B cell (primary cell): ENCODE data around the gene TEAD3. TPM values are rescaled to one million over a fixed set of nuclear protein-coding genes. Genes with fewer than 3 reads are reported as not detected.

ENCODE experiments used
- ATAC-seq: fragments of 200-7000 bp; cut with Tn5 transposase; one replicate; pipeline ENCODE4 v1.10.0; 2021; ENCODE audit warnings: low read depth, mild to moderate bottlenecking, moderate number of reproducible peaks, moderate library complexity
- CTCF ChIA-PET: fragments of 350-600 bp; sonication (Branson Sonifier 250); formaldehyde crosslinking; loops from one replicate; lab custom pipeline; 2021; ENCODE audit warnings: antibody characterized with exemption, inconsistent platforms; lab: Charles Lee
- POLR2A ChIA-PET: fragments of 350-600 bp; sonication (Branson Sonifier 250); formaldehyde crosslinking; loops from one replicate; lab custom pipeline; 2021; ENCODE audit warnings: antibody characterized with exemption; lab: Charles Lee
- DNase-seq: peaks from one replicate; pipeline ENCODE4 v3.0.0; 2013
- H2AFZ ChIP-seq: 2 replicates; pipeline ENCODE4 v1.6.1; 2012; ENCODE audit warnings: mild to moderate bottlenecking, low read depth, low read length; ENCODE audit not compliant: insufficient read depth, poor library complexity, severe bottlenecking
- H3K27ac ChIP-seq, 2 donors: 1 replicate in 1 of 2; 2 replicates in 1 of 2; pipeline ENCODE4 v1.5.1; 2012 to 2013; ENCODE audit warnings: low read length in 2 of 2, mild to moderate bottlenecking in 2 of 2, moderate library complexity in 1 of 2
- H3K27me3 ChIP-seq, 4 experiments: fragments of 200-600 bp in 1 of 4; sonication (generic) in 1 of 4; replicated peaks in 1 of 4; 1 replicate in 2 of 4; 2 replicates in 2 of 4; pipeline versions ENCODE4 v1.6.1 to v1.7.0; 2013 to 2016; ENCODE audit warnings: low read length in 3 of 4, mild to moderate bottlenecking in 2 of 4, mixed read lengths in 1 of 4, moderate library complexity in 1 of 4; ENCODE audit not compliant: insufficient read depth in 4 of 4, control insufficient read depth in 3 of 4; ENCODE audit errors: control extremely low read depth in 1 of 4
- H3K36me3 ChIP-seq, 2 experiments: replicated peaks in 1 of 2; 1 replicate in 1 of 2; 2 replicates in 1 of 2; pipeline versions ENCODE4 v1.6.1 to v1.7.1; 2013; ENCODE audit warnings: low read length in 1 of 2; ENCODE audit not compliant: insufficient read depth in 2 of 2, control insufficient read depth in 1 of 2; ENCODE audit errors: control extremely low read depth in 1 of 2, extremely low read depth in 1 of 2
- H3K4me1 ChIP-seq, 2 donors: fragments of 200-600 bp in 1 of 2; sonication (generic) in 1 of 2; 1 replicate in 1 of 2; 2 replicates in 1 of 2; pipeline versions ENCODE4 v1.5.1 to v1.6.1; 2013 to 2017; ENCODE audit warnings: low read length in 2 of 2; ENCODE audit not compliant: control insufficient read depth in 2 of 2, insufficient read depth in 2 of 2
- H3K4me2 ChIP-seq: replicated peaks from 2 replicates; pipeline ENCODE3; 2012; ENCODE audit warnings: mild to moderate bottlenecking, low read depth, low read length; ENCODE audit not compliant: poor library complexity, severe bottlenecking
- H3K4me3 ChIP-seq, 5 experiments: fragments of 200-600 bp in 1 of 5; sonication (generic) in 1 of 5; 1 replicate in 3 of 5; 2 replicates in 2 of 5; pipeline versions ENCODE4 v1.5.1 to v1.7.0; 2011 to 2016; ENCODE audit warnings: low read length in 4 of 5, mild to moderate bottlenecking in 4 of 5, low read depth in 2 of 5, control low read depth in 1 of 5, moderate library complexity in 1 of 5; ENCODE audit not compliant: insufficient read depth in 1 of 5; ENCODE audit errors: control extremely low read depth in 1 of 5, extremely low read depth in 1 of 5
- H3K79me2 ChIP-seq: fragments of 200-600 bp; sonication (generic); one replicate; pipeline ENCODE4 v1.6.0; 2016; ENCODE audit warnings: low read length; ENCODE audit not compliant: control insufficient read depth, insufficient read depth
- H3K9ac ChIP-seq: fragments of 200-600 bp; sonication (generic); 2 replicates; pipeline ENCODE4 v1.6.1; 2017; ENCODE audit warnings: mild to moderate bottlenecking, low read length, moderate library complexity
- H3K9me3 ChIP-seq, 3 donors: one replicate each; pipeline versions ENCODE4 v1.6.1 to v1.7.1; 2013; ENCODE audit warnings: low read length in 2 of 3; ENCODE audit not compliant: control insufficient read depth in 2 of 3, insufficient read depth in 1 of 3; ENCODE audit errors: control extremely low read depth in 1 of 3
- H4K20me1 ChIP-seq: 2 replicates; pipeline ENCODE4 v1.6.0; 2012; ENCODE audit warnings: mild to moderate bottlenecking, low read length; ENCODE audit not compliant: insufficient read depth, control insufficient read depth, poor library complexity, severe bottlenecking
- H3K27ac Mint-ChIP-seq: one replicate; pipeline ENCODE4 v1.8.0; 2021; ENCODE audit warnings: mixed read lengths
- H3K27me3 Mint-ChIP-seq: one replicate; pipeline ENCODE4 v1.8.0; 2021; ENCODE audit warnings: mixed read lengths
- H3K4me1 Mint-ChIP-seq: one replicate; pipeline ENCODE4 v1.8.0; 2021; ENCODE audit warnings: mixed read lengths
- H3K4me3 Mint-ChIP-seq: one replicate; pipeline ENCODE4 v1.8.0; 2021; ENCODE audit warnings: mixed read lengths
- H3K9me3 Mint-ChIP-seq: one replicate; pipeline ENCODE4 v1.8.0; 2022; ENCODE audit warnings: mixed read lengths; ENCODE audit not compliant: insufficient read depth
- EZH2 ChIP-seq: IDR thresholded peaks from 2 replicates; pipeline ENCODE4 v1.6.1; 2012; ENCODE audit warnings: borderline replicate concordance, low read depth, mild to moderate bottlenecking, moderate library complexity, low read length; ENCODE audit not compliant: insufficient read depth, poor library complexity, severe bottlenecking
- WGBS: methylation state at CpG from one replicate; pipeline ENCODE4 v1.1.5; 2013; ENCODE audit warnings: missing lambda C conversion rate; ENCODE audit not compliant: insufficient coverage; 5-methylcytosine and 5-hydroxymethylcytosine counted together
- intact Hi-C: fragments of 100-400 bp; cut with micrococcal nuclease; formaldehyde crosslinking; loops from one replicate; pipeline ENCODE4 v1.10.0; 2022
- polyA plus RNA-seq: library from polyadenylated mRNA; depleted of rRNA; stranded (reverse); fragments of >200 nt; gene quantifications from 2 replicates; pipeline ENCODE4 v1.2.3, GENCODE V29; 2012
- total RNA-seq, 2 donors: library from RNA; stranded (reverse); fragments of 120-200 nt in 1 of 2; gene quantifications; 1 replicate in 1 of 2; 2 replicates in 1 of 2; pipeline versions ENCODE4 v1.2.3 to v1.2.4, GENCODE V29; 2013 to 2022
- TF ChIP-seq, protein P1 (sequence below): fragments of 200-600 bp; IDR thresholded peaks from one replicate; pipeline ENCODE4 v1.8.0; 2022; ENCODE audit warnings: antibody characterized with exemption, mild to moderate bottlenecking

Gene TEAD3
- total and polyA plus RNA-seq, 2 donors (not counting 1 experiment from before 2014, with no cell fraction given): 0.17 TPM; not detected in 1

DNA sequence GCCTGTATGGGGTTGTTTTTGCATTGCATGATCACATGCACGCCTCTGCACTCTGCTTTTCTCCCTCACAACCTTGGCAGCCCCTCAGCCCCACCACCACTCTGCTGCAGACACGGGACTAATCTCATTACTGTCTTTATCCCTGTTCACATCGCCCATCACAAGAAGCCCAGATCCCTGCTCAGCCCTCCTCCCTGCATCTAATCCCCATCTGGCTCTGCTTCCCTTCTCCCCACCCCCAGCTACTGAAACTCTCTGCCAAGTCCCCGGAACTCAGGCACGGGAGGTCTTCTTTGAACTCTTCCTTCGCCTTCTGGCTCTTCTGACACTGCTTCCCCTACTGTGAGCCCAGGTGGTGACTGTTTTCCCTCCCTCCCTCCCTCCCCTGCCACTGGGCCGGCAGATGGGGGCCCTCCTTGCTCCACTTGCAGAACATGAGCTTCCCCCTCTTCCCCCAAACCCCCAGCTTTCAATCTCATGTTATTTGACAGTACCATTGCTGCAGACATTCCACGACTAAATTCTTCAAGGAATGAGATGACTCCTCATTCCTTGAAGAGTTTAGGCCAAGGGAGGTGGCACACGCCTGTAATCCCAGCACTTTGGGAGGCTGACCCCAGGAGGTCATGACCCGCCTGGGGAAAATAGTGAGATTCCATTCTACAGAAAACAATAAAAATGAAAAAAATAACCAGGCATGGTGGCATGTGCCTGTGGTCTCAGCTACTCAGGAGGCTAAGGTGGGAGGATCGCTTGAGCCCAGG is 37.7 kb upstream of the TEAD3 start:
- TF ChIP-seq, protein P1, sequence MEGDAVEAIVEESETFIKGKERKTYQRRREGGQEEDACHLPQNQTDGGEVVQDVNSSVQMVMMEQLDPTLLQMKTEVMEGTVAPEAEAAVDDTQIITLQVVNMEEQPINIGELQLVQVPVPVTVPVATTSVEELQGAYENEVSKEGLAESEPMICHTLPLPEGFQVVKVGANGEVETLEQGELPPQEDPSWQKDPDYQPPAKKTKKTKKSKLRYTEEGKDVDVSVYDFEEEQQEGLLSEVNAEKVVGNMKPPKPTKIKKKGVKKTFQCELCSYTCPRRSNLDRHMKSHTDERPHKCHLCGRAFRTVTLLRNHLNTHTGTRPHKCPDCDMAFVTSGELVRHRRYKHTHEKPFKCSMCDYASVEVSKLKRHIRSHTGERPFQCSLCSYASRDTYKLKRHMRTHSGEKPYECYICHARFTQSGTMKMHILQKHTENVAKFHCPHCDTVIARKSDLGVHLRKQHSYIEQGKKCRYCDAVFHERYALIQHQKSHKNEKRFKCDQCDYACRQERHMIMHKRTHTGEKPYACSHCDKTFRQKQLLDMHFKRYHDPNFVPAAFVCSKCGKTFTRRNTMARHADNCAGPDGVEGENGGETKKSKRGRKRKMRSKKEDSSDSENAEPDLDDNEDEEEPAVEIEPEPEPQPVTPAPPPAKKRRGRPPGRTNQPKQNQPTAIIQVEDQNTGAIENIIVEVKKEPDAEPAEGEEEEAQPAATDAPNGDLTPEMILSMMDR: no peak
- no peak for TF ChIP-seq EZH2
- H3K36me3 ChIP-seq: no peaks in the 10 kb centered on the region
- peaks cover 19% of the 10 kb centered on the region for H3K27me3 Mint-ChIP-seq
- DNase-seq (no peak), ATAC-seq (no peak)
- H3K4me3 ChIP-seq: no peak overlapping the region
- H3K79me2 ChIP-seq: no peaks in the 10 kb centered on the region
- no peak overlapping the region for H3K9ac ChIP-seq
- WGBS: 43% methylated on average over 9 of the region's 11 CpGs
- H2AFZ ChIP-seq: no peak overlapping the region
- POLR2A ChIA-PET: no interaction called here
- CTCF ChIA-PET: interaction anchor here (2.2 kb wide), 1 partner anchor 11 kb away, joined by 10 read pairs; no protein-coding TSS in a partner anchor
- H3K9me3 Mint-ChIP-seq: no peaks in the 10 kb centered on the region
- peaks cover 0 to 5% (median under 1%) of the 10 kb centered on the region in 4 experiments for H3K27me3 ChIP-seq
- no peak overlapping the region for H3K4me3 Mint-ChIP-seq
- intact Hi-C loops: no loop called here
- no peak overlapping the region for H3K4me2 ChIP-seq
- no peaks in the 10 kb centered on the region for H3K9me3 ChIP-seq
- no peaks in the 10 kb centered on the region for H3K4me1 Mint-ChIP-seq
- H3K27ac ChIP-seq: no peak overlapping the region
- no peaks in the 10 kb centered on the region for H3K4me1 ChIP-seq
- no peak overlapping the region for H3K27ac Mint-ChIP-seq
- no peaks in the 10 kb centered on the region for H4K20me1 ChIP-seq

DNA sequence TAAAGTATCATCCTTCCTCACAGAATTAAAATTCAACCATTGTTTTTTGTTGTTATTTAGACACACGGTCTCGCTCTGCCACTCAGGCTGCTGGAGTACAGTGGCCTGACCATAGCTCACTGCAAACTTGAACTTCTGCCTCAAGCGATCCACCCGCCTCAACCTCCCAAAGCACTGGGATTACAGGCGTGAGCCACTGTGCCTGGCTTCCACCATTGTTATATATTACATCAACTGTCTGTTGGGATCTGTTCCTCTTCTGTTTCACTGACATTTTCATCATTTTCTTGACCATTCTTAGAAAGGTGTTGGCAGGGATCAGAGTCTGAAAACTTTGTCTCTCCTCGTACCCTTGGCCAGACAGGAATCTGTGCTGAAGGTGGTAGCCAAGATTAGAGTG is 37.1 kb upstream of the TEAD3 start:
- POLR2A ChIA-PET: no interaction called here
- TF ChIP-seq EZH2: no peak
- TF ChIP-seq, protein P1: no peak
- Histone ChIP-seq H4K20me1 (no peaks in the 10 kb centered on the region), H3K36me3 (no peaks in the 10 kb centered on the region), H3K9me3 (no peaks in the 10 kb centered on the region), H3K27ac (no peak overlapping the region), H3K27me3 (peaks cover 0 to 5% (median under 1%) of the 10 kb centered on the region in 4 experiments), H3K4me3 (no peak overlapping the region), H3K4me1 (no peaks in the 10 kb centered on the region), H3K9ac (no peak overlapping the region), H3K4me2 (no peak overlapping the region), H3K79me2 (no peaks in the 10 kb centered on the region), H2AFZ (no peak overlapping the region)
- intact Hi-C loops: no loop called here
- ATAC-seq (no peak), DNase-seq (no peak)
- no peaks in the 10 kb centered on the region for H3K4me1 Mint-ChIP-seq
- peaks cover 19% of the 10 kb centered on the region for H3K27me3 Mint-ChIP-seq
- H3K27ac Mint-ChIP-seq: no peak overlapping the region
- CTCF ChIA-PET: interaction anchor here (2.2 kb wide), 1 partner anchor 11 kb away, joined by 10 read pairs; no protein-coding TSS in a partner anchor
- no peak overlapping the region for H3K4me3 Mint-ChIP-seq
- WGBS: 86% methylated on average over 5 of the region's 6 CpGs
- no peaks in the 10 kb centered on the region for H3K9me3 Mint-ChIP-seq
